H1 (cell line): ENCODE results near the gene NIN. TPM values are rescaled to one million over a fixed set of nuclear protein-coding genes. Genes with fewer than 3 reads are reported as not detected.

Source experiments
- CTCF ChIA-PET: fragments of 300-600 bp; sonication (Branson Sonifier 250); formaldehyde crosslinking; loops from one replicate; lab custom pipeline; 2021; ENCODE audit not compliant: partially characterized antibody; lab: Charles Lee
- POLR2A ChIA-PET: fragments of 300-600 bp; sonication (Branson Sonifier 250); formaldehyde crosslinking; loops from one replicate; lab custom pipeline; 2021; ENCODE audit warnings: inconsistent platforms; ENCODE audit not compliant: partially characterized antibody; lab: Charles Lee
- DNase-seq, 2 experiments: peaks; one replicate each; pipeline versions ENCODE4 v3.0.0 to v3.0.0-alpha.2; 2010 to 2022; ENCODE audit warnings: low spot score in 2 of 2, low read depth in 1 of 2, mixed read lengths in 1 of 2
- FAIRE-seq: peaks from 2 replicates; lab custom pipeline; 2011; peaks lifted over from hg19 to GRCh38; lab: Jason Lieb, UNC
- H2AFZ ChIP-seq: 2 replicates; pipeline ENCODE4 v1.8.1; 2012; ENCODE audit warnings: low read length, inconsistent platforms
- H2AK5ac ChIP-seq: 2 replicates; pipeline ENCODE4 v1.6.1; 2013; ENCODE audit warnings: low read depth, low read length
- H2BK120ac ChIP-seq: replicated peaks from 2 replicates; pipeline ENCODE3; 2013; ENCODE audit warnings: low read depth, low read length, inconsistent platforms
- H2BK12ac ChIP-seq: 2 replicates; pipeline ENCODE4 v1.6.1; 2013; ENCODE audit warnings: low read depth, low read length
- H2BK15ac ChIP-seq: 2 replicates; pipeline ENCODE4 v1.6.1; 2013; ENCODE audit warnings: low read length
- H2BK20ac ChIP-seq: 2 replicates; pipeline ENCODE4 v1.6.1; 2013; ENCODE audit warnings: low read length
- H2BK5ac ChIP-seq: 2 replicates; pipeline ENCODE4 v1.6.1; 2013; ENCODE audit warnings: low read depth, low read length
- H3K14ac ChIP-seq: 2 replicates; pipeline ENCODE4 v1.6.1; 2013; ENCODE audit warnings: inconsistent platforms; ENCODE audit not compliant: insufficient read length
- H3K18ac ChIP-seq: 2 replicates; pipeline ENCODE4 v1.6.1; 2013; ENCODE audit warnings: low read length; ENCODE audit errors: extremely low read depth
- H3K23ac ChIP-seq: 2 replicates; pipeline ENCODE4 v1.6.1; 2013; ENCODE audit warnings: inconsistent platforms; ENCODE audit not compliant: insufficient read length
- H3K23me2 ChIP-seq: 2 replicates; pipeline ENCODE4 v1.6.1; 2013; ENCODE audit warnings: low read depth, low read length
- H3K27ac ChIP-seq: 2 replicates; pipeline ENCODE4 v1.6.1; 2011; ENCODE audit warnings: low read depth, low read length, inconsistent platforms
- H3K27me3 ChIP-seq, 4 experiments: replicated peaks in 1 of 4; 1 replicate in 1 of 4; 2 replicates in 3 of 4; pipeline versions ENCODE4 v1.6.1 to v1.8.1; 2011 to 2013; ENCODE audit warnings: low read length in 3 of 4, mild to moderate bottlenecking in 3 of 4, inconsistent platforms in 2 of 4, mixed read lengths in 2 of 4, moderate library complexity in 1 of 4; ENCODE audit not compliant: control insufficient read depth in 3 of 4, insufficient read depth in 3 of 4; ENCODE audit errors: extremely low read depth in 1 of 4
- H3K36me3 ChIP-seq, 4 experiments: 2 replicates each; pipeline versions ENCODE4 v1.6.1 to v1.8.1; 2011 to 2013; ENCODE audit warnings: mild to moderate bottlenecking in 4 of 4, low read length in 3 of 4, moderate library complexity in 2 of 4, control low read depth in 1 of 4, inconsistent platforms in 1 of 4; ENCODE audit not compliant: insufficient read depth in 4 of 4, control insufficient read depth in 2 of 4
- H3K4ac ChIP-seq: replicated peaks from 2 replicates; pipeline ENCODE3; 2013; ENCODE audit warnings: low read length, low read depth, mixed read lengths, inconsistent platforms; ENCODE audit not compliant: insufficient read length
- H3K4me1 ChIP-seq, 4 experiments: replicated peaks in 1 of 4; 1 replicate in 1 of 4; 2 replicates in 3 of 4; pipeline versions ENCODE4 v1.6.1 to v1.8.1; 2011 to 2013; ENCODE audit warnings: low read length in 3 of 4, inconsistent platforms in 2 of 4, mixed read lengths in 1 of 4; ENCODE audit not compliant: insufficient read depth in 4 of 4, control insufficient read depth in 3 of 4
- H3K4me2 ChIP-seq, 2 experiments: 2 replicates each; pipeline versions ENCODE4 v1.6.1 to v1.8.1; 2011 to 2013; ENCODE audit warnings: low read depth in 2 of 2, low read length in 2 of 2, control low read depth in 1 of 2, inconsistent platforms in 1 of 2, mild to moderate bottlenecking in 1 of 2; ENCODE audit not compliant: insufficient read depth in 1 of 2
- H3K4me3 ChIP-seq, 4 experiments: fragments of 200-600, 300-600 bp in 1 of 4; sonication (generic), shearing (Covaris generic), sonication (Bioruptor Twin) in 1 of 4; 2 replicates each; pipeline versions ENCODE4 v1.5.1 to v1.8.1; 2011 to 2016; ENCODE audit warnings: low read length in 4 of 4, low read depth in 3 of 4, control low read depth in 2 of 4, inconsistent platforms in 2 of 4, mild to moderate bottlenecking in 2 of 4, mixed read lengths in 1 of 4, moderate library complexity in 1 of 4; ENCODE audit not compliant: insufficient read depth in 2 of 4; ENCODE audit errors: extremely low read depth in 1 of 4
- H3K56ac ChIP-seq: replicated peaks from 2 replicates; pipeline ENCODE3; 2013; ENCODE audit warnings: low read depth, mild to moderate bottlenecking, mixed read lengths, low read length, inconsistent platforms; ENCODE audit not compliant: insufficient read length
- H3K79me1 ChIP-seq: 2 replicates; pipeline ENCODE4 v1.6.1; 2013; ENCODE audit warnings: low read depth, low read length, control low read depth
- H3K79me2 ChIP-seq, 2 experiments: 2 replicates each; pipeline versions ENCODE4 v1.6.1 to v1.8.1; 2012 to 2013; ENCODE audit warnings: low read length in 2 of 2, mild to moderate bottlenecking in 2 of 2, inconsistent platforms in 1 of 2; ENCODE audit not compliant: insufficient read depth in 2 of 2, control insufficient read depth in 1 of 2
- H3K9ac ChIP-seq, 4 experiments: replicated peaks in 1 of 4; 1 replicate in 1 of 4; 2 replicates in 3 of 4; pipeline versions ENCODE4 v1.6.1 to v1.8.1; 2011 to 2013; ENCODE audit warnings: low read depth in 3 of 4, low read length in 3 of 4, control low read depth in 2 of 4, mild to moderate bottlenecking in 2 of 4, moderate library complexity in 2 of 4, inconsistent platforms in 1 of 4; ENCODE audit errors: extremely low read depth in 1 of 4
- H3K9me3 ChIP-seq, 2 experiments: 2 replicates each; pipeline versions ENCODE4 v1.6.1 to v1.8.1; 2012 to 2013; ENCODE audit warnings: mild to moderate bottlenecking in 2 of 2, moderate library complexity in 2 of 2, control low read depth in 1 of 2, inconsistent platforms in 1 of 2, low read depth in 1 of 2, low read length in 1 of 2, mixed read lengths in 1 of 2; ENCODE audit not compliant: insufficient read depth in 2 of 2
- H4K20me1 ChIP-seq, 2 experiments: replicated peaks in 1 of 2; 2 replicates each; pipeline versions ENCODE3 to v1.8.1; 2011 to 2013; ENCODE audit warnings: inconsistent platforms in 2 of 2, low read length in 2 of 2, mild to moderate bottlenecking in 1 of 2; ENCODE audit not compliant: insufficient read depth in 2 of 2, control insufficient read depth in 1 of 2
- H4K5ac ChIP-seq: 2 replicates; pipeline ENCODE4 v1.6.1; 2013; ENCODE audit warnings: low read length, low read depth, mixed read lengths, inconsistent platforms; ENCODE audit not compliant: insufficient read length
- H4K8ac ChIP-seq: 2 replicates; pipeline ENCODE4 v1.8.0; 2013; ENCODE audit warnings: mild to moderate bottlenecking, moderate library complexity, low read length, inconsistent platforms; ENCODE audit not compliant: insufficient read depth; ENCODE audit errors: extremely low read depth
- H4K91ac ChIP-seq: replicated peaks from 2 replicates; pipeline ENCODE3; 2013; ENCODE audit warnings: low read length, mixed read lengths, inconsistent platforms; ENCODE audit not compliant: insufficient read length
- PHF8 ChIP-seq: fragments of 200-600 bp; sonication (generic); conservative IDR thresholded peaks from 2 replicates; pipeline ENCODE4 v1.7.1; 2012; ENCODE audit warnings: low read depth, mild to moderate bottlenecking, inconsistent platforms, low read length, moderate library complexity
- WGBS, 2 experiments: shearing (Covaris generic) in 1 of 2; methylation state at CpG; one replicate each; pipeline versions ENCODE4 v1.1.6 to v1.1.7; 2013 to 2015; ENCODE audit warnings: low lambda C conversion rate in 2 of 2, mixed read lengths in 2 of 2, inconsistent platforms in 1 of 2, low coverage in 1 of 2, missing lambda C conversion rate in 1 of 2; ENCODE audit not compliant: insufficient replicate concordance in 2 of 2, insufficient coverage in 1 of 2, insufficient read length in 1 of 2; ENCODE audit errors: extremely low coverage in 1 of 2, missing lambda C conversion rate in 1 of 2; 5-methylcytosine and 5-hydroxymethylcytosine counted together
- polyA plus RNA-seq, 7 experiments: library from polyadenylated mRNA; depleted of rRNA in 3 of 7; stranded (reverse) in 5 of 7; unstranded in 2 of 7; fragments of >200 nt in 5 of 7; fragments of 200-250 nt in 2 of 7; gene quantifications; 1 replicate in 5 of 7; 2 replicates in 1 of 7; 4 replicates in 1 of 7; pipeline versions ENCODE4 v1.2.1 to v1.2.3, GENCODE V29; 2011 to 2013; ENCODE audit warnings: missing spikeins in 2 of 7, mixed read lengths in 2 of 7
- total RNA-seq: library from RNA; stranded (reverse); fragmentation: NEBNext Ultra II Directional; extraction: Animal tissue kit (Norgen Biotek cat#: 25700); gene quantifications from 2 replicates; pipeline ENCODE4 v1.2.1, GENCODE V29; 2021
- TF ChIP-seq, protein P1 (sequence below): IDR thresholded peaks from 2 replicates; pipeline ENCODE4 v1.6.1; 2012; ENCODE audit warnings: inconsistent platforms

Gene NIN
- total and polyA plus RNA-seq, 2 of the 8 experiments (the other 6 are each of a cell fraction or from before 2014, with no cell fraction given) = 3.2 to 21.3 TPM

DNA sequence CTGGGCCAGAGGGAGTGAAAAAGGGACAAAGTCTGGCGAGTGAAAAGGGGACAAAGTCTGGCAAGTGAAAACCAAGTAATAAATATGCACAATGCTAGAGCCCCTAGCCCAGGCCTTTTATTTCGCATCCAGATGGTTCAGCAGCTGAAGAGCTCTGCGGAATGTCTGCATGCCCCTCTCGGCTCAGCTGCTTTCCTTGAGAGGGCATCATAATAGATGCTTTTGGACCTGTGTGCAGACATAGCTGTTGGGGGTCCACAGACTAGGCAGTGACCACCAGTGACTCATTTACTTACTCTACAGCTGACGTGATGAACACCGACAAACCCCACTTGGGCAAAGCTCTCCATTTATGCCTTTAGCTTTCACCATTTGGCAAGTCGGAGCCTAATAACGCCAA, 4.3 kb downstream of the NIN start:
- Histone ChIP-seq H3K14ac (no peak overlapping the region), H3K18ac (no peak overlapping the region), H3K27ac (no peak overlapping the region), H2BK5ac (no peak overlapping the region), H2BK120ac (no peak overlapping the region), H3K23ac (no peak overlapping the region), H4K8ac (no peak overlapping the region), H3K56ac (no peak overlapping the region), H2BK12ac (no peak overlapping the region), H3K4me3 (no peak overlapping the region), H3K79me2 (peaks cover 0 to 51% of the 10 kb centered on the region in 2 experiments; a peak in 2 of 4 replicates), H2AK5ac (no peak overlapping the region), H3K23me2 (peaks cover 15% of the 10 kb centered on the region), H3K79me1 (0 out of 2 replicates have a peak, but pooled peaks cover 4% of the 10 kb centered on the region), H2BK20ac (no peak overlapping the region), H4K5ac (no peak overlapping the region), H2BK15ac (no peak overlapping the region), H3K4me1 (peaks cover 8 to 20% (median 13%) of the 10 kb centered on the region in 4 experiments), H3K4ac (no peak overlapping the region), H3K9ac (no peak overlapping the region), H2AFZ (no peak overlapping the region), H4K20me1 (peaks cover 24 to 39% of the 10 kb centered on the region in 2 experiments), H3K27me3 (peaks cover 8 to 59% (median 28%) of the 10 kb centered on the region in 4 experiments), H3K36me3 (no peaks in the 10 kb centered on the region), H4K91ac (no peak overlapping the region), H3K4me2 (no peak overlapping the region), H3K9me3 (no peaks in the 10 kb centered on the region)
- WGBS, 2 experiments = 88% methylated on average over 8 of the region's 8 CpGs; no CpG with 5 or more reads in 1 of the 2 experiments
- no peak for TF ChIP-seq PHF8
- TF ChIP-seq, protein P1, sequence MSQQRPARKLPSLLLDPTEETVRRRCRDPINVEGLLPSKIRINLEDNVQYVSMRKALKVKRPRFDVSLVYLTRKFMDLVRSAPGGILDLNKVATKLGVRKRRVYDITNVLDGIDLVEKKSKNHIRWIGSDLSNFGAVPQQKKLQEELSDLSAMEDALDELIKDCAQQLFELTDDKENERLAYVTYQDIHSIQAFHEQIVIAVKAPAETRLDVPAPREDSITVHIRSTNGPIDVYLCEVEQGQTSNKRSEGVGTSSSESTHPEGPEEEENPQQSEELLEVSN = no peak
- DNase-seq (no peak), FAIRE-seq (no peak)
- CTCF ChIA-PET = interaction anchor here (0.6 to 2.8 kb wide), 5 partner anchors 34 to 335 kb away, joined by 3 to 6 read pairs (median 4); no protein-coding TSS in a partner anchor
- POLR2A ChIA-PET = interaction anchor here (0.8 kb wide), 1 partner anchor 12 kb away, joined by 3 read pairs; no protein-coding TSS in a partner anchor
